Measurements from ENCODE around the gene NSUN3.
"Not testable (repeated sequence)": the region's sequence is repeated elsewhere in the genome, so short reads cannot be mapped to it uniquely, and the experiment has no call there.

NSUN3 gene

DNA sequence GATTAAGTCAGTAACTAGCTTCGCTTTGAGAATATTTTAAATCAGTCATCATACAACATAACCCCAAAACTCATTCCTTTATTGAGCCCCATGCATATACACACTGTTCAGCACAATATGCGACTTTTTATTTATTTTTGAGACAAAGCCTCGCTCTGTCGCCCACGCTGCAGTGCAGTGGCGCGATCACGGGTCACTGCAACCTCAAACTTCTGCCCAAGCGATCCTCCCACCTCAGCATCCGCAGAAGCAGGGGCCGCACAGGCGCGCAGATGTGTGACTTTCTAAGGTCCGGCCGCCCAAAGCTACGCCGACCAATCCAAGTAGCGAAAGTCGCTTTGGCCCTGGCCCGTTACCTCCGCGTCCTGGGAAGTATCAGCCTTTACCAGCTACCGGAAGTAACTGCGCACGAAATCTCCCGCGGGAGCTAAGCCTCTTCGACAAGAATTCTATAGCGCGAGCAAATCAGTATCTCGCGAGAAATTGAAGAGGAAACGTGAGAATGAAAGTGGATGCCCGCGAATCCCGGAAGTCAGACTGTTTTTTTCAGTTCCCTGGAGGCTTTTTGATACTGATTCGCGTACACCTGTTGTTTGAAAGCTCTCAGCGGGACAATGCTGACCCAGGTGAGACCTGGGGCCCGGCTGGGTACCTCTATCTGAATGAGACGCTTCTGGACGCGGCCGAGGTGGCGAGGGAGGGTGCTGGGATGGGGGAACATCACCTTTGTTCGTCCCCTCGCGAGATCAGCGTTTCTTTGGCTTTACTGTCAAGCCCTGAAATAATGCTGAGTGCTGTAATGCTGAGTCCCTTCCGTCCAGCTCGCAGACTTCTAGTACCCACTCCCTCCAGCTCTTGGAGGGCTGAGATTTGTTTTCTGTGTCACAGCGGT lies at the start of gene NSUN3, which contains the start of gene DHFR2:
NSUN3 (plus strand) TSS at position 549 of the 892 bp plus-strand sequence; CDS start at position 615, 66 bp downstream.
DHFR2 (minus strand) TSS at position 404 of the 892 bp plus-strand sequence. CDS start 1,405 bp downstream, outside the sequence.
- peak; percentile 99 for DNase-seq

DNA sequence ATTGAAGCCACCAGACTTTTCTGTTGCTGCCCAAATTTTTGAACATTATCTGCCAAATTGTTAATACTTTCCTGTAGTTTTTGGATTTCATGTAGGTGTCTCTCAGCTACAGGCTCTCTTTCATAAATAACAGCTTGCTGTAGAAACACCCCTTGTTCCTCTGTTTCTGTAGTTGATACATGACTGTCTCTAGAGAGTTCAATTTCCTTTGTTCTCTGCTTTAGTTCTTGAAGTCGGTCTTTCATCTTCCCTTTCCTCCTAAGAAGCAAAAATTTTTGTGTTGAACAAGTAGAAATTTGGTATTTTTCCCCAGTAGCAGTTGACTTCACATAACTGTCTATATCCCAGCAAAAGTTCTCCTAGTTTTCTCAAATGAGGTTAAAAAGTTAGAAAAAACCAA lies 47.8 kb upstream of the NSUN3 start:
- DNase-seq = no peak

DNA sequence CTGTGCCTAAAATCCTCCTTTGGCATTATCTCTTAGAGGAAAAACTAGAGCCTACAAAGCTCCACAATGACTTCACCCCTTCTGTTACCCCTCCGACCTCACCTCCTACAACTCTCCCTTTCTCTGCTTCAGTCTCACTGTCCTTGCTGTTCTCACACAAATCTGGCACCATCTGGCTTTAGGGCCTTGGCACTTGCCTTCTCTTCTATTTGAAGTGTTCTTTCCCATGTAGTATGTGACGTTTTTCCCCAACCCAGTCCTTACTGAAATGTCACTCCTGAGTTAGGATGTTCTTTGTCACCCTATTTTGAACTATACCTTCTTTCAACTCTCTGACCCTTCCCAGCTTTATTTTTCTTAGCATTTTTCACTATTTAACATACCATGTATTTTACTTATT lies 43.2 kb upstream of the NSUN3 start:
- no peak for DNase-seq

DNA sequence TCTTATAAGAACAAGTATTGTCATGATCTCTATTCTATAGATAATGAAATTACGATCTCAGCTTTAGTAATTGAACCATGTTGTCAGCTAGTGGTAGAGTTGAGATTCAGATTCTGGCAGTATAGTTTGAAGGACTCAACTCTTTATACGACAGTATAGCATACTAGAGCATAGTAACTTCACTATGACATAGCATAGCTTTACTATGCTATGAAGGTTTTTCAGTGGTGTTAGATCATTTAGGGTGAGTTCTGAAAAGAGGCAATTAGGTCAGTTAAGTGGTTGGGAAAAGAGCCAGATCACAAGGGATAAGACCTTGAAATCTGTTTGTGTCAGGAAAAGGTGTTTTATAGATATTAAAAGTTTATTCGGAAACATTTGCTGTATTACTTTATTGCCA lies 42.6 kb upstream of the NSUN3 start:
- DNase-seq = no peak

DNA sequence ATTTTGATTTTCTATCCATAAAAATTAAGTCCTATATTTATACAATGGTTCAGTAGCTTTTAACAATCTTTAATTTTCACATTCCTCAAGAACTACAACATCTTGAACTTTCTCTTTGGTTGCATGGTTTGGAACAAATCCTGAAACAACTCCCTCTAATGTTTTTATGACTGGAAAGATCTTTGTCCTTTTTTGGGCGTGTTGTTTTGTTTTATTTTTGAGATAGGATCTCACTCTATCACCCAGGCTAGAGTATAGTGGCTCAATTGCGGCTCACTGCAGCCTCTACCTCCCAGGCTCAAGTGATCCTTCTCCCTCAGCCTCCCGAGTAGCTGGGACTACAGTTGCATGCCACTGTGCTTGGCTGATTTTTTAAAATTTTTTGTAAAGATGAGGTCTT lies 38.5 kb upstream of the NSUN3 start:
- no peak for DNase-seq

DNA sequence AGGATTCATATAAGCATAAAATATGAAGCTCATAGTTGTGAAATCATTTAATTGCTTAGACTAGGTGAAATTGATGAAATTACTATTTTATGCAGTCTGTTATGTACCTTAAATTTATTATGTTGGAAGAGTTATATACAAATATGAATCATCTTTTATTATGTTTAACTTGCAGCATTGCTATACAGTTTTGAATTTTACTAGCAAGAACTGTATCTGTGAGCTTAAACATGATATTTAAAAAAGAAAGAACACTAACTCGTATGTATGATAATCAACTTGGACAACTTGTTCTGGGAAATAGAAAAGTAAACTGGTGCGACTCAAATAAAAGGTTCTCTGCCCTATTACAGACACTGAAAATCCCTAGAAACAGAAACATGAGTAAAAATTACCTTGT lies 36.2 kb upstream of the NSUN3 start:
- DNase-seq = no peak

DNA sequence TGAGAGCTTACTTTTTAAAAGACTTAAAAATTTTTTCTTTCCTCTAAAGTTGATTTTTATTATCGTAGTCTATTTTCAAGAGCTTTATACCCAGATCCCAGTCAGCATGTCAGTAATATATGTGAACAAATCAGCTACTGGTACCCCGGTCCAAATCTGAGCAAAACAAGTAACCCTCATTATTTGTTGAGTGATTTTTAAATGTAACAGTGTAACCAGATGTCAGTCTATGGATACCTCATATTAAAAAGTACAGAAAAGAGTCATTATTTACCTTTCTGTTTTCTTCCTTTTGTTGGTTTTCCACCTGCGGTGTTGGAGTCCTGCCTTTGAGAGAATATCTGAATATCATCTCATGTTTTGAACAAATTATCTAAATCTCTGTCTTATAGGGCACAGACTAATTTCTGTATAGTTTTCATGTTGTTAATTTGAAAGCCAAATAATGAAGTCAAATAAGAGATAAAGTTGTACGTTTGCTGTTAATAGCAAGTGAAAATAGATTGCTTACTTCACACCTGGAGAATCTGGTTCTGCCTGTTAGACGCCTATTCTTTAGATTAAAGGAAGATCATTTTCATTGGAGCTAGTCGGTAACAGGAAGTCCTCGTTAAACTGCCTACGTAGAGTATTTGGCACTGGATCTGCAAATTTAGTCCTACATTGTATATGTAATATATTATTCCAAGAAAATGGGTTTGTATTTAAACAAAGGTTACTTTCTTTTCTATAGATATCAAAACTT lies 34.6 kb upstream of the NSUN3 start, which contains the start of gene STX19:
STX19 (minus strand) TSS at position 505 of the 745 bp plus-strand sequence. CDS start 13,328 bp downstream, outside the sequence.
- DNase-seq = peak; percentile 36

DNA sequence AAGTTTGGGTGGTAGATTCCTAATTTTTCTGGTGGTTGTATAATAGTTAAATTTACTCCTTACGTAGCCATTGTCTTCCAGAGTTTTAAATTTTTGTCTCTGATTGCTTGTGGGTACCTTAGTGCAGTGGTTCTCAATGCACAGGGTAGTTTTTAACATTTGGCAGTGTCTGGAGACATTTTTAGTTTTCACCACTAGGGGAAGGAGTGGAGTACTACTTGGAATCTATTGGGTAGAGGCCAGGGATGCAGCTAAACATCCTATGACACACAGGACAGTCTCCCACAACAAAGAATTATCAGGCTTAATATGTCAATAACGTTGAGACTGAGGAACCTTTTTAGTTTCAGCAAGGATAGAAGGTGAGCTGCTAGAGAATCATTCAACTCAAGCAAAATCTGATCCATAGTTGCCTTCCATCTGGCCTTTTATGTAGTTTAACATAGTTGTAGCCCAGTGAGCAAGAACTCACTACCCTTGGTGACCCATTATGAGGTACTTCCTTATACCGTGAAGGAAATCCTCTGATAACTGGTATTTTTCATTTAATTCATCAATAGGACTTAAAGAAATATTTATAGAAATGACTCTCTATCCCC lies 25.9 kb upstream of the NSUN3 start:
- no peak for DNase-seq

DNA sequence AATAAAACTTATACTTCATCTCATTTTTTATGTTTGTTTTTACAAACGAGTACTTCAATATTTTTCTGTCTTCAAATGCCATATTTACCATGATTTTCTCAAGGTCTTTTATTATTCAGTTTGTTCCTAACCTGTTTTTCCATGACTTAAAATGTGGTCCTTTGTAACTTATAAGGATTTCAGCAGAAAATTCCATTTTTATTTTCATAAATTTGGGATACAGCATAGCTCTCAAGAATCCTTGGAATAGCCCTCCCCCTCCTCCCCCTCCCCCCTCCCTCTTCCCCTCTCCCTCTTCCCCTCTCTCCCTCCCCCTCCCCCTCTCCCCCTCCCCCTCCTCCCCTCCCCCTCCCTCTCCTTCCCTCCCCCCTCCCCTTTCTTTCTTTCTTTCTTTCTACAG lies 19.6 kb upstream of the NSUN3 start:
- no peak for DNase-seq

DNA sequence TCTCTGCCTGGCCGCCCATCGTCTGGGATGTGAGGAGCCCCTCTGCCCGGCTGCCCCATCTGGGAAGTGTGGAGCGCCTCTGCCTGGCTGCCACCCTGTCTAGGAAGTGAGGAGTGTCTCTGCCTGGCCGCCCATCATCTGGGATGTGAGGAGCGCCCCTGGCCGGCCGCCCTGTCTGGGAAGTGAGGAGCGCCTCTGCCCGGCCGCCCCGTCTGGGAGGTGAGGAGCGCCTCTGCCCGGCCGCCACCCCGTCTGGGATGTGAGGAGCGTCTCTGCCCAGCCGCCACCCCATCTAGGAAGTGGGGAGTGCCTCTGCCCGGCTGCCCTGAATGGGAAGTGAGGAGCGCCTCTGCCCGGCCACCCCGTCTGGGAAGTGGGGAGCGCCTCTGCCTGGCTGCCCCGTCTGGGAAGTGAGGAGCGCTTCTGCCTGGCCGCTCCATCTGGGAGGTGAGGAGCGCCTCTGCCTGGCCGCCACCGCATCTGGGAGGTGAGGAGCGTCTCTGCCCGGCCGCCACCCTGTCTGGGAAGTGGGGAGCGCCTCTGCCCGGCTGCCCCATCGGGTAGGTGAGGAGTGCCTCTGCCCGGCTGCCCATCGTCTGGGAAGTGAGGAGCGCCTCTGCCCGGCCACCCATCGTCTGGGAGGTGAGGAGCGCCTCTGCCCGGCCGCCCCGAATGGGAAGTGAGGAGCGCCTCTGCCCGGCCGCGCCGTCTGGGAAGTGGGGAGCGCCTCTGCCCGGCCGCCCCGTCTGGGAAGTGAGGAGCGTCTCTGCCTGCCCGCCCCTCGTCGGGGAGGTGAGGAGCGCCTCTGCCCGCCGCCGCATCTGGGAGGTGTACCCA lies 18.5 kb upstream of the NSUN3 start:
- DNase-seq = not testable (repeated sequence)

DNA sequence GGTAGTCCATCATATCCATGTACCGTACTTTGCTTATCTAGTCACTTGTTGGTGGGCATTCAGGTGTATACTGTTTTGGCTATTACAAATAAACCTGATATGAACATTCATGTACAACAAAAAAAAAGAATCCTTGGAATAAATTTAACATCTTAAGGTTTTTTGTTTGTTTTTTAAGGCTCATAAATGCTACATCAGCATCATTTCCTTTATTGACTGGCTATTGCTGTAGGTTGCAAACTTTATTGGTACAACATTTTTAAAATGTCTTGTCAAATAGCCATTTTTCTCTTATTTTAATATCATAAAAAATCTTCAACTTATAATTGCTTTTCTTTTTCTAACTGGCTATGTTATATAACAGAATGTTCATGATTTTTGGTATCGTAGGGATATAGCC lies 16.3 kb upstream of the NSUN3 start:
- no peak for DNase-seq

DNA sequence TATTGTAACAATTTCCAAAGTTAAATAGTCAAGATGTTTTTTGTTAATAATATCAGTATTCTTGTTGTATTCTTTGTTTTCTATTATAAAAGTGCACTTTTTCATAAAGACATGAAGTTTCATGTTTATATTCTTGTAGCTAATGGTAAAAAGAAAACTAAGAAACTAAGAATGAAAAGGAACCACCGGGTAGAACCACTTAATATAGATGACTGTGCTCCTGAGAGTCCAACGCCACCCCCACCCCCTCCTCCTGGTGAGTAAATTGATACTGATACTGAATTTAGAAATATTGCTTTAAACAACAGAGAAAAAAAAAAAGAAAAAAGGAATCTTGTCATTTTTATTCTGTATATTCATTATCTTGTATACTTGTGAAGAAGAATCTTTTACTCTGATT lies 13.6 kb upstream of the NSUN3 start:
- DNase-seq = no peak

DNA sequence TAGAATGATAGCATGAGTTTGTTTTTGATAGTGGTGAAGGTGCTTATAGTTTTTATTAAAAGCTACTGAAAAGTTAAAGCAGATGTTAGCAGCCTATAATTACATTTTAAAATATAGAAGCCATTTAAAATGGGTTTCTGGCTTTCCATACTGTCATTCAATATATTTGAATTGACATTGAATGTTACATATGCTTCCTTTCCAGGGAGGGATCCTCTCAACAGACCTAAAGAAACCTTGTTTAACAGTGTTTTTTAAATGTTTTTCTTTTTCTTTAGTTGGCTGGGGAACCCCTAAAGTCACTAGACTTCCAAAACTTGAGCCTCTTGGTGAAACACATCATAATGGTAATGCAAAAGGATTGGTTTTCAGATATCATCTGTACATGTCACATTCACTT lies 12.3 kb upstream of the NSUN3 start:
- no peak for DNase-seq

DNA sequence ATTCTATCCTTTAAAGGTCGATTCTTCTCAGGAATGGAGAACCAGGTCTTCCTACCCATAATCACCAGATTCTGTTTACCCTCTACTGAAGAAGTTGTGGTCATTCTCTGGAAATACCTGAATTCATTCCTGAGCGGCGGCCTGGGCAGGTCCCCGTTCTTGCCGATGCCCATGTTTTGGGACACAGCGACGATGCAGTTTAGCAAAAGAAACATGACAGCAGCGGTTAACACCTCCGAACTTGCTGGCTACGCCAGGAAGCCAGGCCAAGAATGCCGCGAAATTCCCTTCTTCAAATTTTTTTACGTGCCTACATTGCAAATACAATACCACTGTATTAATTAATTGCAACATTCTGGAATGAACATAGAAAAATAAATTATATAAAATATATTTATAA lies 1.6 kb upstream of the NSUN3 start:
- no peak for DNase-seq

DNA sequence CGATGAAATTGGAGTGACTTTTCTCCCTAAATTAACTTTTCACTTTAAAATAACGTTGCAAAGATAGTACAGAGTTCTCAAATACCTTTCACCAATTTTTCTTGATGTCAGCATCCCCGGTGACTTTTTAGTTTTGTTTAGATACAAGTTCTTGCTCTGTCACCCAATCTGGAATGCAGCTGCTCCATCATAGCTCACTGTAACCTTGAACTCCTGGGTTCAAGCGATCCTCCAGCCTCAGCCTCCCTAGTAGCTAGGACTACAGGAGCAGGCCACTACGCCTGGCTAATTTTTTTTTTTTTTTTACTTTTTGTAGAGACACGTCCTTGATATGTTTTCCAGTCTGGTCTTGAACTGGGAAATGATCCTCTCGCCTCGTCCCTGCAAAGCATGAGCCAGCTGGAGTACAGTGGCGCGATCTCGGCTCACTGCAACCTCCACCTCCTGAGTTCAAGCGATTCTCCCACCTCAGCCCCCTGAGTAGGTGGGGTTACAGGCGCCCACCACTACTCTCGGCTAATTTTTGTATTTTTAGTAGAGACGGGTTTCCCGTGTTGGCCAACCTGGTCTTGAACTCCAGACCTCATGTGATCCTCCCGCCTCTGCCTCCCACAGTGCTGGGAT lies 747 bp downstream of the NSUN3 start:
- no peak for DNase-seq

DNA sequence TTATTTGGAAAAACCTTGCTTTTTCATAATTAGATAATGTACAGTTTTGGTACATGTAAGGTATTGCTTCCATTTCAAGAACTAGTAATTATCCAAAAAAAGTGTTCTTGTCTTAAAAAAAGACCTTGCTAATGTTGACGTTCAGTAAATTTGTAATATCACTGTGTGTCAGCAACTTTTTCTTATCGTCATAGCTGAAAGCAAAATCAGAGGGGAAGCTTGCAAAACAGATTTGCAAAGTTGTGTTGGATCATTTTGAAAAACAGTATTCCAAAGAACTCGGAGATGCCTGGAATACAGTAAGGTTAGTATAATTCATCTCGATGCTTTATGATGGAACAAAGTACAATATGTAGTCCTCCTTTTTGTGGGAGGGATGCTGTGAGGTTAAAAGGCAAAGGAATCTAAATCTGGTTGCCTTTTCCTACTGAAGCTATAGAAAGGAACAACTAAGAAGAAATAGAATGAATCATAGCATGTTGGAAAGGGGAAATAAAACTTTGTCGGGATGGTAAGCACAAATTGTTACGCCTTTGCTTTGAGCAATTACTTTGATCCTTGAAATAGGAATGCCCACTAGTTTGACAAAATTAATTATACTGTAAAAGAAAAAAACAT lies 1.5 kb downstream of the NSUN3 start:
- no peak for DNase-seq

DNA sequence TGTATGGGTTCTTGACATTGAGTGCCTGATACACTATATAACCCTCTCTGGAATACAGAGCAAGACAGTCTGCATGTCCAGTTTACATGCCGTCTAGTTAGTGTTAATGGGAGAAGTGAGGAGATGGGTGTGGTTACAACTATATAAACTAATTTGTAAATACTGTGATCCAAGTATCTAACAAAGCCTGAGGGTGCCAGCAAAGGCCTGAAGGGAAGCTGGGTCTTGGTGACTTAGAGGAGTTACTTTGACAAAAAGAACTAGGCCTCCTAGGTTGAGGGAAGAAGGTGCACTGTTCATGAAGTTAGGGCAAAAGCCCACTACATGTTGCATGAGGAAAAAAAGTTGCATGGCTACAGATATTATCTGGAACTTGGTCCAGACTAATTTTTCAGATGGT lies 2.3 kb downstream of the NSUN3 start:
- no peak for DNase-seq

DNA sequence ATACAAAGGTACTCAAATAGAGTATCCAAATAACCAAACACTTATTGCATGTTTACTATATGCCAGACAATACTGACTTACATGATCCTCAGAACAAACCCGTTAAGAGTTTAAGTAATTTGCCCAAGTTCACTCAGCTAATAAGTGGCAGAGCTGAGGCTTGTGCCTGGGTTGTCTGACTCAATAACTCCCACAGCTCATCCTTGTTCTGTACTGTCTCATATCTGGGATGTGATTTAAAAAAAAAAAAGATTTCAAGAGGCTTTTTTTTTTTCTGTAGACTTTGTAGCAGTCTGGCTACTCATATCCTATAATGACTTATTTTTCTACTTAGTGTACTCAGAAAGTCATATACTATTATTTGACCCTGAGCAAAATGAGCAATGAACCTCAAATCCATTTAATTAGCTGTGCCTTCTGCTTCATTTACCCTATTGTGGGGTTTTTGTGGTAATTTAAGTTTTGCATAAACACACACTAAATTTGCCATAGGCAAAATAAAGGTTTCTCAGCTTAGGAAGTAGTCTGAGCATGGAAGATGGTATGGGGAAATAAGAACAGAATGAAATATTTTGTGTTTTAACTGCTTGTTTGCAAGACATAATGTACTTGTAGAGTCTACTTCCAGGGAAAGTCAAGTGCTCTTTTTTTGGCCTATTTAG lies 3.1 kb downstream of the NSUN3 start:
- peak; percentile 38 for DNase-seq

DNA sequence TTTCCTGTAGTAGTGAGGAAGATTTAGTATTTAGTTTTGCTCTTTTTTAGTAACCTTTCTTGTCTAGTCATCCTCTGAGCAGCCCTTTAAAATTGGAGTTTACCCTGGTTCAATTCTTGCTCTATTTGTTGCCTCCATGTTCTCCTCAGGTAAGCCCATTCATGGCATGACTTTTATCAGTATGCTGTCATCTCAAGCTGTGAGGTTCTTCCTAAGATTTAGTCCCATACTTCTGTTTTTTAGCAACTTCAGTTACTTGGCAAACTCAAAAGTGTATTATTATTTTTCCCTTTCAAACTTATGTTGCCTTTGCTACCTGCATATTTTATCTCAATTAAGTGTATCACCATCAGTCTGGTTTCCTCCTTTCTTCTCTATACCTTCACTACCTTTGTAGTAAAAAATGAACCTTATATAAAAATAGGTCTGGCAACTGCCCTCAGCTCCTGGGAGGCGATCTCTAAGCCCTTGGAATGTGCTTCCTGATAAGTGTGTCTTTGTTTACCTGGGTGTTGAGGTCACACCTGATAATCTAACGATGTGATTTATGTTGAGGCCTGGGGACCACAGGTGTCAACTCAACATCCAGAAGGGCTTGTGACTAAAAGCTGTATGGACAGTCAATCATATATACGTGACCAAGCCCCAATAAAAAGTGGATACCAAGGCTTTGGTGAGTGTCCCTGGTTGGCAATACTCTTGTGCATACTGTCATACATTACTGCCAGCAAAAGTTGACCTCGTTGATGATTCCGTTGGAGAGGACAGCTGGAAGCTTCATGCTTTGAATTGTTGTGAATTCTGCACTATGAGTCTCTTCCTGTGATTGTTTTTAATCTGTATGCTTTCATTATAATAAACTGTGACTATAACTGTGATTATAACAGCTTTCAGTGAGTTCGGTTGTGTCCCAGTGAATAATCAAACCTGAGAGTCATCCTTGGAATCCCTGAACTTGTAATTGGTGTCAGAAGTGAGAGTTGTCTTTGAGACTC lies 3.9 kb downstream of the NSUN3 start:
- DNase-seq = no peak

Measured in eye (tissue), 1 donor.